BJ (cell line): ENCODE results near the gene CCHCR1. TPM values are rescaled to one million over a fixed set of nuclear protein-coding genes. Genes with fewer than 3 reads are reported as not detected.
A peak's percentile ranks its signal among the peaks of the same experiment; 100 is the strongest.
"Not testable (repeated sequence)": the region's sequence is repeated elsewhere in the genome, so short reads cannot be mapped to it uniquely, and the experiment has no call there.

ENCODE experiments used
- CTCF ChIA-PET: fragments of 350-600 bp; formaldehyde crosslinking; extraction: SDS; loops from one replicate; lab custom pipeline; 2021; ENCODE audit warnings: antibody characterized with exemption, inconsistent platforms; lab: Yijun Ruan, JAX
- POLR2A ChIA-PET: fragments of 300-600 bp; sonication (Branson Sonifier 250); formaldehyde crosslinking; extraction: SDS; loops from one replicate; lab custom pipeline; 2021; ENCODE audit warnings: antibody characterized with exemption; lab: Charles Lee
- DNase-seq: peaks from one replicate; pipeline ENCODE4 v3.0.0-alpha.2; 2011; ENCODE audit warnings: low read depth
- H3K27me3 ChIP-seq: 2 replicates; pipeline ENCODE4 v1.6.0; 2011; ENCODE audit warnings: low read length; ENCODE audit not compliant: control insufficient read depth, insufficient read depth
- H3K36me3 ChIP-seq: 2 replicates; pipeline ENCODE4 v1.5.1; 2011; ENCODE audit warnings: low read length; ENCODE audit not compliant: control insufficient read depth, insufficient read depth
- H3K4me3 ChIP-seq: 2 replicates; pipeline ENCODE4 v1.5.1; 2011; ENCODE audit warnings: low read depth, mild to moderate bottlenecking, control low read depth, low read length
- CTCF ChIP-seq: IDR thresholded peaks from 2 replicates; pipeline ENCODE4 v1.5.1; 2011; ENCODE audit warnings: low read depth, mild to moderate bottlenecking, control low read depth, inconsistent platforms, low read length, moderate library complexity; ENCODE audit not compliant: insufficient read depth
- polyA plus RNA-seq: library from polyadenylated mRNA; depleted of rRNA; stranded (reverse); fragments of >200 nt; gene quantifications from 2 replicates; pipeline ENCODE4 v1.2.3, GENCODE V29; 2011

Gene CCHCR1
- polyA plus RNA-seq, 1 experiment: 15.5 TPM

- no peak for TF ChIP-seq CTCF
- ChIA-PET POLR2A (no interaction called here), CTCF (interaction anchor here (1.1 kb wide), 1 partner anchor 50 kb away, joined by 5 read pairs; no protein-coding TSS in a partner anchor)
- DNase-seq: no peak
- no peaks in the 10 kb centered on the region for H3K36me3 ChIP-seq
- no peaks in the 10 kb centered on the region for H3K27me3 ChIP-seq
- no peak overlapping the region for H3K4me3 ChIP-seq
Measured at GRCh38 chr6:31187780-31188194, 30.2 kb upstream of the CCHCR1 start.

GRCh38 chr6:31186052-31186734, 28.6 kb upstream of the CCHCR1 start:
- POLR2A ChIA-PET: no interaction called here
- no peak for DNase-seq
- CTCF ChIA-PET: no interaction called here

GRCh38 chr6:31185695-31186051, 28.1 kb upstream of the CCHCR1 start:
- POLR2A ChIA-PET, CTCF ChIA-PET, H3K36me3 ChIP-seq, H3K4me3 ChIP-seq, H3K27me3 ChIP-seq, DNase-seq: not testable (repeated sequence)

More at GRCh38 chr6:31186052-31186734, 28.6 kb upstream of the CCHCR1 start:
- Histone ChIP-seq H3K36me3 (no peaks in the 10 kb centered on the region), H3K4me3 (no peak overlapping the region), H3K27me3 (no peaks in the 10 kb centered on the region)
- no peak for TF ChIP-seq CTCF

- H3K36me3 ChIP-seq, POLR2A ChIA-PET, DNase-seq, H3K27me3 ChIP-seq, H3K4me3 ChIP-seq: not testable (repeated sequence)
- CTCF ChIA-PET: interaction anchor here (0.9 to 1.2 kb wide), 3 partner anchors 13 to 46 kb away, joined by 3 read pairs; partner anchors contain the start of gene CCHCR1
Measured at GRCh38 chr6:31183859-31184258, 26.3 kb upstream of the CCHCR1 start.

GRCh38 chr6:31183287-31183686, 25.7 kb upstream of the CCHCR1 start:
- H3K27me3 ChIP-seq, POLR2A ChIA-PET, H3K4me3 ChIP-seq, H3K36me3 ChIP-seq, DNase-seq: not testable (repeated sequence)
- CTCF ChIA-PET: interaction anchor here (0.8 to 1.2 kb wide), 6 partner anchors 9 to 183 kb away, joined by 3 to 4 read pairs (median 3); partner anchors contain the start of gene CCHCR1

GRCh38 chr6:31180500-31180899, 22.9 kb upstream of the CCHCR1 start:
- DNase-seq: peak; percentile 25

More at GRCh38 chr6:31180500-31180899, 22.9 kb upstream of the CCHCR1 start:
- no peak for TF ChIP-seq CTCF
- CTCF ChIA-PET: interaction anchor here (1.1 to 1.2 kb wide), 2 partner anchors 43 to 52 kb away, joined by 3 read pairs; no protein-coding TSS in a partner anchor
- peak overlapping the region; percentile 49 for H3K4me3 ChIP-seq
- H3K36me3 ChIP-seq: no peaks in the 10 kb centered on the region
- POLR2A ChIA-PET: no interaction called here
- no peaks in the 10 kb centered on the region for H3K27me3 ChIP-seq
